Stimulated activated CD4-positive, alpha-beta T cell treated with anti-CD3 and anti-CD28 coated beads, Interleukin-1b, Interleukin-23, amount 100 ng/mL, for 4 hours (primary cell): ENCODE measurements around the gene CD63.
"Not testable (repeated sequence)": the region's sequence is repeated elsewhere in the genome, so short reads cannot be mapped to it uniquely, and the experiment has no call there.

Experiments used
- DNase-seq, 2 donors: peaks; one replicate each; pipeline ENCODE4 v3.0.0-alpha.2; 2020; ENCODE audit warnings: low read depth in 2 of 2

The CD63 gene

GRCh38 chr12:55728939-55729818 lies at the start of gene CD63:
TSS of gene CD63 (minus strand) at chr12:55729009. CDS start at chr12:55728341, 668 bp downstream.
- peak; percentile 58 to 70 for DNase-seq

DNA sequence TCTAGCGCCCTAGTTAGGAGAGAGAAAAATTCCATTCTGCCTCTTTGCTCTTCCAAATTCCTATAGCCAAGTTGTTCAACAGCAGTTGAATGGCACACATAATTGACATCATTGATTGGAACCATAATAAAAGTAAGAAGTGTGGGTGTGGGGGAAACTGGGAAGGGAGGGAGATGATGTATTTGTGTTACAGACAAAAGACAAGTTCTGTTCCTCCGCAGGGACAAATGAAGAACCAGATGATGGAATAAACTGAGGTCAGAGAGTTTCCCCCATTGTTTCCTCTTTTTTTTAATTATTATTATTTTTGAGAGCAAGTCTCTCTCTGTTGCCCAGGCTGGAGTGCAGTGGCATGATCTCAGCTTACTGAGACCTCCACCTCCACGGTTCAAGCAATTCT lies 49.0 kb upstream of the CD63 start:
- no peak for DNase-seq

GRCh38 chr12:55771736-55772135 lies 42.9 kb upstream of the CD63 start:
- DNase-seq = no peak

GRCh38 chr12:55767156-55767555 lies 38.3 kb upstream of the CD63 start:
- DNase-seq = no peak

DNA sequence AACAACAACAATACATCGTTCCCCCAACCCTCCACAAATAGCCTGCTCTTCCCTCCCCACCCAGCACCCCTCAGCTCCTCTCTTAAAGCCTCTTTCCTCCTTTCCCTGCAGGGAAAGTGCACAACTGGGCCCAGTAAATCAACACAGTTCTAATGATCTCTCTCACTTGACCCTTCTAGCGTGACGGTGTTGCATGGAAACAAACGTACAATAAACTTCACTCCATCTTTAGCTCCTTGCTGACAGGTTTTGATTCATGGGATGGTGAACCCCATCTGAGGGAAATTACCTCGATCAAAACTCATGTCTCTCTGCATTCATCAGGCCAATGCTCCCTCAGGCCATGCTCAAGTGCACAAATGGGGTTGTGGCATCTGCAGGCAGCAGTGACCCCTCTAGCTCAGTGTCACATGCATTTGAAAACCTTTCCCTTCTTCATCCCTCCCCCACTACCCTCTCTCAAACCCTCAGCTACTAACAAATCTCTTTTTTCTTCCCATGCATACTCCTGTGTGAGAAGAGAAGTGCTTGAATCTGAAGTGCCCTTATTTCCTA lies 37.0 kb upstream of the CD63 start:
- no peak for DNase-seq

DNA sequence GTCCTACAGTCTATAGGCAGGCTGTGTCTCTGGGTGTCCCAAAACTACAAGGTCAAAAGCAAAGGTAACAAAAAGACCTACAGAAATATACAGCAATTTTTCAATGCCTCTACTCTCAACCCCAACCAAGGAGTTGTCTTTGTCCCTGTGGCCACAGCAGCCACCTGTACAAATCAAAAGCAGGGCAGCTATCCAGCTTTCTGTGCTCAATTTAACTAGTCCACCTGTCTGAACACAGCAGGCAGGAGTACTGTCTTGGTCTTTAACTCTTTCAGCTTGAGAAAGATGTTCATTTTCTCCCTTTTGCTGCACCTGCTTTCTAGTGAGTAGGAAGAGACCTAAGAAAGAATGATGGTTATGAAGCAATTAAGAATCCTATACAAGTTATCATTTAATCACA lies 33.8 kb upstream of the CD63 start:
- no peak for DNase-seq

GRCh38 chr12:55760663-55761062 lies 31.9 kb upstream of the CD63 start:
- no peak for DNase-seq

DNA sequence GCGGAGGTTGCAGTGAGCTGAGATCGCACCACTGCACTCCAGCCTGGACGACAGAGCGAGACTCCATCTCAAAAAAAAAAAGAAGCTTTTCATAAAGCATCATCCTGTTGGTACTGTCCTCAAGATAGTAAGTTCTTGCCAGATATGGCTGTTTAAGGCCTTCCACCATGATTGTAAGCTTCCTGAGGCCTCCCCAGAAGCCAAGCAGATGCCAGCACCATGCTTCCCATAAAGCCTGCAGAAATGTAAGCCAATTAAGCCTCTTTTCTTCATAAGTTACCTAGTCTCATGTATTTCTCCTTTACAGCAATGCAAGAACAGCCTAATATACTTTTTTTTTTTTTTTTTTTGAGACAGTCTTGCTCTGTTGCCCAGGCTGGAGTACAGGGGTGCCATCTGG lies 29.8 kb upstream of the CD63 start:
- not testable (repeated sequence) for DNase-seq

DNA sequence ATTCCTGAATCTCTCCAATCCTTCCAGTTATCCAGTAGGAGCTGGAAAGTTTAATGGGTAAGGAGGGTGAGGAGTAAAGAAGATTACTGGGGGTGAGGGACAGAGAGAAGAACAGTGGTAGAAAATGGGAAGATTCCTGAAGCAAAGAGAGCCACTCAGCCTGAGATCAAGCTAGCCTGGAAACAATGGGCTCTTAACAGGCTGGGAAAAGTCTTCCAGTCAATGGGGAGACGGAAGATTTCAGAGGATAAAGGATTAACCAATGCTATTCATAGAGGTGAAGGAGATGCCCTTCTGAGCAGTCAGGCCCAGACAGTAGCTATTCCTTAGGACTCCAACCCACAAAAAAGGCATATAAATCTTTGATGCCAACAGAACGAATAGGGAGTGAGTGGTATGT lies 28.9 kb upstream of the CD63 start:
- DNase-seq = no peak

GRCh38 chr12:55755246-55755645 lies 26.4 kb upstream of the CD63 start:
- DNase-seq = no peak

DNA sequence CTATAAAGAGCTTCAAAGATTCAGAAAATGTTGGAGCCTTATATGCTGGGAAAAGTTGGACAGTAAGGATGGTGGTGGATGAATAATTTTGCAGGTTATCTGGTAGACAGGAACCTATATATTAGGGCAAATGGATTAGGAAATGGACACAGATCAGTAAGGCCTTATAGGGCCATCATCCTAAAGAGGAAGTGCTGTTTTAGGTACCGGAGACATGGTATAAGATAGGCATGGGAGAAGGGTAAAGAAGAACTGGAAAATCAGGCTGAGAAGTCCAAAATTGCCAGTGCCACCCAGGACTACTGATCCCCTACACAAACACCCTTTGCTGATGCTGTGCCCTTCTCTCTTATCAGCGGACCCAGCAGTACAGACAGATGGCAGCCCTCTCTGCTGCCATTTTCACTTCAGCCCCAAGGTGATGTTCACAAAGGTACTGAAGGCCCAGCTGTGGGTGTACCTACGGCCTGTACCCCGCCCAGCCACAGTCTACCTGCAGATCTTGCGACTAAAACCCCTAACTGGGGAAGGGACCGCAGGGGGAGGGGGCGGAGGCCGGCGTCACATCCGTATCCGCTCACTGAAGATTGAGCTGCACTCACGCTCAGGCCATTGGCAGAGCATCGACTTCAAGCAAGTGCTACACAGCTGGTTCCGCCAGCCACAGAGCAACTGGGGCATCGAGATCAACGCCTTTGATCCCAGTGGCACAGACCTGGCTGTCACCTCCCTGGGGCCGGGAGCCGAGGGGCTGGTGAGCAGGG lies 19.6 kb upstream of the CD63 start:
- DNase-seq = no peak

DNA sequence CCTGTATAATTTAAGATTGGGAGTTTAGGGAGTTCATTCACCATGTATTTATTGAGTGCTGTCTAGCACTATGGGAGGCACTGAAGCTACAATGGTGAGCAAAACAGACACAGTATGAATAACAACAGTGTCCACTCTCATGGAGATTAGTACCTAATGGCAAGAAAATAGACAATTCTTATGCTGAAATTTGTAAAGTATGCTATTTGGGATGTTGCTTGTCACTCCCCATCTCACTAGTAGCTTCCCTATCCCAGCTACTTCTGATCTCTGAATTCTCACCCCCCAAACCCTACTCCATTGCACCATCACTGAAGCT lies 18.1 kb upstream of the CD63 start:
- no peak for DNase-seq

GRCh38 chr12:55746174-55746912 lies 17.5 kb upstream of the CD63 start:
- DNase-seq = no peak

GRCh38 chr12:55745361-55746173 lies 16.8 kb upstream of the CD63 start:
- DNase-seq = no peak

GRCh38 chr12:55744340-55745030 lies 15.7 kb upstream of the CD63 start:
- no peak for DNase-seq

- peak in 1 of 2 donors; percentile 35 for DNase-seq
These were observed 14.9 kb upstream of the CD63 start for GRCh38 chr12:55743406-55744339.

GRCh38 chr12:55742719-55743405 lies 14.1 kb upstream of the CD63 start, which contains the start of gene GDF11:
TSS of gene GDF11 (plus strand) at chr12:55743122. CDS start at chr12:55743317, 195 bp downstream.
- peak; percentile 48 to 66 for DNase-seq

DNA sequence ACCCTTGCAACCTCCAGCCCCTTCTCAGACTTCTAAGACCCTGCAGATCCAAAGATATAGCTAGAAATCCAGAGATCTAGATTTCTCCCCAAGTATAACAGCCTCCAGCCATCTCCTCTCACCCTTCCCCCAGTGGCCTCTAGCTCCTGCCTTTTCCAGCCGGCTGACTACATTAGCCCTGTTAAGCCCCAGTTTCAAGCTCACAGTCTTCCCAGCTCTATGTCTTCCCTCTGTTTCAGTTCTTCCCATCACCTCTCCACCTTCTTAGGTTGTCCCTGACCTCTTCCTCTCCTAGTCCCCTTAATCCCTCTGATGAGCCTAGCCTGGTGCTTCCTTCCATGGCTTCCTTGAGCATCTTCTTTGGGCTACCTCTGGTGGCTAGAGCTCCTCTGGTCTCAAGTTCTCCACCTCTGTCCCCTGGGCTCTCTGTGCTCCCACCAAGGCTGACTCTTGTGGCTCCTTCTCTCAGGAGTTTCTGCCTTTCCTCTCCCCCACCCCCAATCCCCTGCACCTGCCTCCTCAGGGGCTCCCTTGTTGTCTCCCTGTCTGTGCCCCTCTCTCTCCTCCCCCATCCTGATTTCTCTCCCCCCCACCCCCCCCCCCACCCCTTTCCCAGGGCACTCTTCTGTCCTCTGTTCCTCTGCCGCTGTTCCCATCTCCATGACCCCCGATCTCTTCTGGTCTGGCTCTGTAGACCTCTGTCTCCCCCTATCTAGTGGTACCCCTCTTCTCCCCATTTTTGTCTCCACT lies 13.3 kb upstream of the CD63 start:
- no peak for DNase-seq
